Ovary (tissue), 3 donors: Measurements from ENCODE around the gene BRIP1.

Experiments
- POLR2A ChIP-seq: fragments of 450-650 bp; IDR thresholded peaks from one replicate; pipeline ENCODE4 v1.6.1; 2017; ENCODE audit warnings: antibody characterized with exemption, mild to moderate bottlenecking, moderate library complexity
- TF ChIP-seq, protein P1 (sequence below), 3 donors: fragments of 450-650 bp in 2 of 3; fragments of 200-600 bp in 1 of 3; IDR thresholded peaks; one replicate each; pipeline versions ENCODE4 v1.5.1 to v1.8.0; 2016 to 2022; ENCODE audit warnings: antibody characterized with exemption in 3 of 3, mild to moderate bottlenecking in 1 of 3
- donor health status: DM: no; HTN: no; CAD: no.

DNA sequence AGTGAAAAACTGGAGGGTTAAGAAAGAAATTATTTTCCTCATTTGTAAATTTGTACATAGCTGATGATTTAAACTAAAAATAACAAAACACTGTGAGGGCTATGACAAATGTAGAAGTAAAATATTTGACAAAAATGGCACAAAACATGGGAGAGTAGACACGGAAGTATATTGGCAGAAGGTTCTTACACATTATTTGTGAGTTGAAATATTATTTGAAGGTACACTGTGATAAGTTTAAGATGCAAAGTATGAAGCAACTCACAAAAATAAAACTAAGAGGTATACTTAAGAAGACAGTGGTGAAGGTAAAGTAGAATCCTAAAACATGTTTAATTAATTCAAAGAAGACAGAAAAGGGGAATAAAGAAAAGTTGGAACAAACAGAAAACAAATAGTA lies 34.6 kb downstream of the BRIP1 start:
- TF ChIP-seq, protein P1, sequence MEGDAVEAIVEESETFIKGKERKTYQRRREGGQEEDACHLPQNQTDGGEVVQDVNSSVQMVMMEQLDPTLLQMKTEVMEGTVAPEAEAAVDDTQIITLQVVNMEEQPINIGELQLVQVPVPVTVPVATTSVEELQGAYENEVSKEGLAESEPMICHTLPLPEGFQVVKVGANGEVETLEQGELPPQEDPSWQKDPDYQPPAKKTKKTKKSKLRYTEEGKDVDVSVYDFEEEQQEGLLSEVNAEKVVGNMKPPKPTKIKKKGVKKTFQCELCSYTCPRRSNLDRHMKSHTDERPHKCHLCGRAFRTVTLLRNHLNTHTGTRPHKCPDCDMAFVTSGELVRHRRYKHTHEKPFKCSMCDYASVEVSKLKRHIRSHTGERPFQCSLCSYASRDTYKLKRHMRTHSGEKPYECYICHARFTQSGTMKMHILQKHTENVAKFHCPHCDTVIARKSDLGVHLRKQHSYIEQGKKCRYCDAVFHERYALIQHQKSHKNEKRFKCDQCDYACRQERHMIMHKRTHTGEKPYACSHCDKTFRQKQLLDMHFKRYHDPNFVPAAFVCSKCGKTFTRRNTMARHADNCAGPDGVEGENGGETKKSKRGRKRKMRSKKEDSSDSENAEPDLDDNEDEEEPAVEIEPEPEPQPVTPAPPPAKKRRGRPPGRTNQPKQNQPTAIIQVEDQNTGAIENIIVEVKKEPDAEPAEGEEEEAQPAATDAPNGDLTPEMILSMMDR (IDR thresholded peaks at IDR 0.05) = no peak
- TF ChIP-seq POLR2A = no peak
